ENCODE data around the gene ABTB2.

ABTB2 gene

GRCh38 chr11:34357701-34358257 is at the start of gene ABTB2:
ABTB2 (minus strand) TSS chr11:34358010.
- H3K9me3 ChIP-seq (ENCODE audit: control insufficient read depth, insufficient read depth, low read length) = no peaks in the 10 kb centered on the region
- H3K4me3 ChIP-seq (ENCODE audit: low read depth, low read length) = peak within 1 kb of the TSS; percentile 66
- peaks cover 37% of the 10 kb centered on the region for H3K27me3 ChIP-seq (ENCODE audit: control insufficient read depth, insufficient read depth, low read length)
- no peaks in the 10 kb centered on the region for H3K36me3 ChIP-seq (ENCODE audit: control insufficient read depth, insufficient read depth, low read length)
- H3K9ac ChIP-seq (ENCODE audit: low read depth, low read length) = peak within 1 kb of the TSS; percentile 72
- peak within 1 kb of the TSS; percentile 87 for H3K27ac ChIP-seq (ENCODE audit: low read depth, low read length)
- H3K4me1 ChIP-seq (ENCODE audit: control insufficient read depth, insufficient read depth, low read length) = peaks cover 12% of the 10 kb centered on the region

- H3K27ac ChIP-seq (ENCODE audit: low read depth, low read length) = no peak overlapping the region
- no peak overlapping the region for H3K9ac ChIP-seq (ENCODE audit: low read depth, low read length)
- no peaks in the 10 kb centered on the region for H3K9me3 ChIP-seq (ENCODE audit: control insufficient read depth, insufficient read depth, low read length)
- no peaks in the 10 kb centered on the region for H3K27me3 ChIP-seq (ENCODE audit: control insufficient read depth, insufficient read depth, low read length)
- H3K4me1 ChIP-seq (ENCODE audit: control insufficient read depth, insufficient read depth, low read length) = no peaks in the 10 kb centered on the region
- no peak overlapping the region for H3K4me3 ChIP-seq (ENCODE audit: low read depth, low read length)
- no peaks in the 10 kb centered on the region for H3K36me3 ChIP-seq (ENCODE audit: control insufficient read depth, insufficient read depth, low read length)
Measured at GRCh38 chr11:34407121-34407813, 49.5 kb upstream of the ABTB2 start.

GRCh38 chr11:34406413-34406812 is 48.6 kb upstream of the ABTB2 start:
- no peak overlapping the region for H3K27ac ChIP-seq (ENCODE audit: low read depth, low read length)
- H3K9me3 ChIP-seq (ENCODE audit: control insufficient read depth, insufficient read depth, low read length) = no peaks in the 10 kb centered on the region

GRCh38 chr11:34405079-34405858 is 47.5 kb upstream of the ABTB2 start:
- Histone ChIP-seq H3K27ac (ENCODE audit: low read depth, low read length) (no peak overlapping the region), H3K36me3 (ENCODE audit: control insufficient read depth, insufficient read depth, low read length) (no peaks in the 10 kb centered on the region), H3K4me3 (ENCODE audit: low read depth, low read length) (no peak overlapping the region), H3K27me3 (ENCODE audit: control insufficient read depth, insufficient read depth, low read length) (no peaks in the 10 kb centered on the region), H3K9ac (ENCODE audit: low read depth, low read length) (no peak overlapping the region), H3K9me3 (ENCODE audit: control insufficient read depth, insufficient read depth, low read length) (no peaks in the 10 kb centered on the region; the same call in 1 of the 2 replicates), H3K4me1 (ENCODE audit: control insufficient read depth, insufficient read depth, low read length) (no peaks in the 10 kb centered on the region)

More at GRCh38 chr11:34406413-34406812, 48.6 kb upstream of the ABTB2 start:
- H3K4me1 ChIP-seq (ENCODE audit: control insufficient read depth, insufficient read depth, low read length) = no peaks in the 10 kb centered on the region
- H3K36me3 ChIP-seq (ENCODE audit: control insufficient read depth, insufficient read depth, low read length) = no peaks in the 10 kb centered on the region
- no peaks in the 10 kb centered on the region for H3K27me3 ChIP-seq (ENCODE audit: control insufficient read depth, insufficient read depth, low read length)
- H3K9ac ChIP-seq (ENCODE audit: low read depth, low read length) = no peak overlapping the region
- no peak overlapping the region for H3K4me3 ChIP-seq (ENCODE audit: low read depth, low read length)

DNA sequence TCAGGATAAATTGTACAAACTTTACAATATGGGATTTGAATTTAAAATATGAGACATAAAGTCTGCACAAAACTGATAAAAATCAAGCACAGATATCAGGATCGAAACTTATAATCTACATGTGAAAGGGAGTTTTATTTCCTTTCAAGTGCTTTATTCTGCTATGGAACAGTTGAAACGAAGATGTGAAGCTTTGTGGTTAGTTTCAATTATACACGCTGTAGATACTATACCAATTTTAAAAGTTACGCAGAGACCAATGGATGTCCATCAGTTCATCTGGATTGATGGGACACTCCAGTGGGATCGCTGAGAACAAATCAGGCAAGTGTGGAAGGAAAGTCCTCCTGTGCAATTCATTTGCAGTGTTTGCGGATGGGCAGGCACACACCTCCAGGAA is 46.5 kb upstream of the ABTB2 start:
- Histone ChIP-seq H3K9ac (ENCODE audit: low read depth, low read length) (no peak overlapping the region), H3K27ac (ENCODE audit: low read depth, low read length) (no peak overlapping the region), H3K4me1 (ENCODE audit: control insufficient read depth, insufficient read depth, low read length) (no peaks in the 10 kb centered on the region), H3K9me3 (ENCODE audit: control insufficient read depth, insufficient read depth, low read length) (no peaks in the 10 kb centered on the region; the same call in 1 of the 2 replicates), H3K4me3 (ENCODE audit: low read depth, low read length) (no peak overlapping the region), H3K36me3 (ENCODE audit: control insufficient read depth, insufficient read depth, low read length) (no peaks in the 10 kb centered on the region), H3K27me3 (ENCODE audit: control insufficient read depth, insufficient read depth, low read length) (no peaks in the 10 kb centered on the region)

DNA sequence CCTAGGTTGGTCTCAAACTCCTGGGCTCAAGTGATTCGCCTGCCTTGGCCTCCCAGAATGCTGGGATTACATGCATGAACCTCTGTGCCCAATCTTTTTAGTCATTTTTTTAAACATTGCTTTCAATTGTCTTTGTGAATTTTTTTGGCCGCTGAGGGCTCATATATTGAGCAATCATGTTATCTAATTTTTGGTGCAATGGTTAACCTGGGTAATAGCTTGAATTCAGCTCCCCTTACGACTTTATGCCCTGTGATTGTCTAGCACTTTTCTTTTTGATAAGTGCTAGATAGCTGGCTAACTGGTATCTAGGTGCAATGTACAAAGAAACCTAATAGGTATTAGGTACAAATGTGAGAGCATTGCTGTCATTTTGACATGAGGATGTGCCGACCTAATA is 45.6 kb upstream of the ABTB2 start:
- Histone ChIP-seq H3K9ac (ENCODE audit: low read depth, low read length) (no peak overlapping the region), H3K27me3 (ENCODE audit: control insufficient read depth, insufficient read depth, low read length) (no peaks in the 10 kb centered on the region), H3K4me3 (ENCODE audit: low read depth, low read length) (no peak overlapping the region), H3K9me3 (ENCODE audit: control insufficient read depth, insufficient read depth, low read length) (no peaks in the 10 kb centered on the region; the same call in 1 of the 2 replicates), H3K27ac (ENCODE audit: low read depth, low read length) (no peak overlapping the region), H3K36me3 (ENCODE audit: control insufficient read depth, insufficient read depth, low read length) (no peaks in the 10 kb centered on the region), H3K4me1 (ENCODE audit: control insufficient read depth, insufficient read depth, low read length) (no peaks in the 10 kb centered on the region)

- no peaks in the 10 kb centered on the region for H3K27me3 ChIP-seq (ENCODE audit: control insufficient read depth, insufficient read depth, low read length)
- H3K36me3 ChIP-seq (ENCODE audit: control insufficient read depth, insufficient read depth, low read length) = no peaks in the 10 kb centered on the region
- H3K9ac ChIP-seq (ENCODE audit: low read depth, low read length) = no peak overlapping the region
- no peak overlapping the region for H3K27ac ChIP-seq (ENCODE audit: low read depth, low read length)
- no peak overlapping the region for H3K4me3 ChIP-seq (ENCODE audit: low read depth, low read length)
- H3K9me3 ChIP-seq (ENCODE audit: control insufficient read depth, insufficient read depth, low read length) = no peaks in the 10 kb centered on the region; the same call in 1 of the 2 replicates
- no peaks in the 10 kb centered on the region for H3K4me1 ChIP-seq (ENCODE audit: control insufficient read depth, insufficient read depth, low read length)
Measured at GRCh38 chr11:34397811-34398210, 40.0 kb upstream of the ABTB2 start.

- Histone ChIP-seq H3K4me1 (ENCODE audit: control insufficient read depth, insufficient read depth, low read length) (no peaks in the 10 kb centered on the region), H3K27ac (ENCODE audit: low read depth, low read length) (no peak overlapping the region), H3K36me3 (ENCODE audit: control insufficient read depth, insufficient read depth, low read length) (no peaks in the 10 kb centered on the region), H3K9ac (ENCODE audit: low read depth, low read length) (no peak overlapping the region), H3K27me3 (ENCODE audit: control insufficient read depth, insufficient read depth, low read length) (no peaks in the 10 kb centered on the region), H3K4me3 (ENCODE audit: low read depth, low read length) (no peak overlapping the region), H3K9me3 (ENCODE audit: control insufficient read depth, insufficient read depth, low read length) (no peaks in the 10 kb centered on the region; the same call in 1 of the 2 replicates)
Measured at GRCh38 chr11:34397120-34397519, 39.3 kb upstream of the ABTB2 start.

DNA sequence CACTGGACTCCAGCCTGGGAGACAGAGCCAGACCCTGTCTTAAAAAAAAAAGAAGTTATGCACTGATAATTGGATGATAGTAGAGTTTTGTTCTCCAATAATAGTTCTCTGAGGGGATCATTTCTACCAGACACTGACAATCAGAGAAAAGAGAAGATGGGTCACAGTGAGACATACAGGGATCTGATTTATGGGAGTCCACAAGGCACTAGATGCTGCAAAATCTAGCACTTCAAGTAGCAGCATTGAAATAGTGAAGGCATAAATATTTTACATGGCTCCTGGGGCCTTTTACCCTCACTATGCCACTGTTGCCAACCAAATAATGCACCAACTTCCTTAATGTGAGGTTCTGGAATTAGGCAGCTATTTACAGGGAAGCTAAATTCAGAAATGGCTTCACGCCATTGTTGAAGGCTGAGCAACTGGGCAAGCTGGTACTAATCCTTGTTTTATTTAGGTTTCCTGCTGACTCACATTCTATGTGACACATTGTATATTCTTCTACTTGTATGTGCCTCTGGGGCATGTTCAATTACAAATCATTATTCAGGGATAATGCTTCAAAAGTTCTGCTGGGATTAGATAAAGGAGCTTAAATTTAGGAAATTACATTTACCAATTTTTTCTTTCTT is 38.2 kb upstream of the ABTB2 start:
- H3K4me1 ChIP-seq (ENCODE audit: control insufficient read depth, insufficient read depth, low read length) = no peaks in the 10 kb centered on the region
- H3K27ac ChIP-seq (ENCODE audit: low read depth, low read length) = no peak overlapping the region
- no peaks in the 10 kb centered on the region; the same call in 1 of the 2 replicates for H3K9me3 ChIP-seq (ENCODE audit: control insufficient read depth, insufficient read depth, low read length)
- no peak overlapping the region for H3K9ac ChIP-seq (ENCODE audit: low read depth, low read length)
- no peaks in the 10 kb centered on the region for H3K36me3 ChIP-seq (ENCODE audit: control insufficient read depth, insufficient read depth, low read length)
- H3K4me3 ChIP-seq (ENCODE audit: low read depth, low read length) = no peak overlapping the region
- H3K27me3 ChIP-seq (ENCODE audit: control insufficient read depth, insufficient read depth, low read length) = no peaks in the 10 kb centered on the region

GRCh38 chr11:34394771-34395300 is 37.0 kb upstream of the ABTB2 start:
- Histone ChIP-seq H3K27ac (ENCODE audit: low read depth, low read length) (no peak overlapping the region), H3K4me3 (ENCODE audit: low read depth, low read length) (no peak overlapping the region), H3K27me3 (ENCODE audit: control insufficient read depth, insufficient read depth, low read length) (no peaks in the 10 kb centered on the region), H3K9ac (ENCODE audit: low read depth, low read length) (no peak overlapping the region), H3K36me3 (ENCODE audit: control insufficient read depth, insufficient read depth, low read length) (no peaks in the 10 kb centered on the region), H3K9me3 (ENCODE audit: control insufficient read depth, insufficient read depth, low read length) (no peaks in the 10 kb centered on the region), H3K4me1 (ENCODE audit: control insufficient read depth, insufficient read depth, low read length) (no peaks in the 10 kb centered on the region)

Measured in HUES48 (cell line).